Activated T-cell treated with anti-CD3 and anti-CD28 coated beads, Interleukin-2, amount 50 U/mL, for 72 hours (primary cell): ENCODE data around the gene CIART. TPM values are rescaled to one million over a fixed set of nuclear protein-coding genes. Genes with fewer than 3 reads are reported as not detected.

ENCODE experiments used
- ATAC-seq, 2 donors: fragments of 150-1000 bp; cut with Tn5 transposase; replicated peaks in 1 of 2; 2 replicates each; pipeline ENCODE4 v1.10.0; 2021; ENCODE audit warnings: moderate library complexity in 2 of 2, mild to moderate bottlenecking in 1 of 2
- DNase-seq, 2 donors: peaks; one replicate each; pipeline ENCODE4 v3.0.0; 2021 to 2022; ENCODE audit warnings: mixed read lengths in 1 of 2
- H3K27ac Mint-ChIP-seq: one replicate; pipeline ENCODE4 v1.8.0; 2022; ENCODE audit warnings: mild to moderate bottlenecking, moderate library complexity, mixed read lengths
- H3K27me3 Mint-ChIP-seq: one replicate; pipeline ENCODE4 v1.8.0; 2022; ENCODE audit warnings: low read depth, mixed read lengths
- H3K36me3 Mint-ChIP-seq, 2 donors: one replicate each; pipeline ENCODE4 v1.8.0; 2022; ENCODE audit warnings: mixed read lengths in 2 of 2, mild to moderate bottlenecking in 1 of 2; ENCODE audit not compliant: insufficient read depth in 2 of 2
- H3K4me1 Mint-ChIP-seq: one replicate; pipeline ENCODE4 v1.8.0; 2022; ENCODE audit warnings: low read depth, mixed read lengths
- H3K4me3 Mint-ChIP-seq, 2 donors: one replicate each; pipeline ENCODE4 v1.8.0; 2022; ENCODE audit warnings: mild to moderate bottlenecking in 2 of 2, mixed read lengths in 2 of 2, moderate library complexity in 2 of 2
- H3K9me3 Mint-ChIP-seq, 2 donors: one replicate each; pipeline ENCODE4 v1.8.0; 2022; ENCODE audit warnings: mixed read lengths in 2 of 2
- total RNA-seq, 2 donors: library from RNA; stranded (reverse); gene quantifications; one replicate each; pipeline ENCODE4 v1.2.3, GENCODE V29; 2022

The CIART gene
- total RNA-seq, 2 donors from 2014 or later = 1.6 to 2.4 TPM

DNA sequence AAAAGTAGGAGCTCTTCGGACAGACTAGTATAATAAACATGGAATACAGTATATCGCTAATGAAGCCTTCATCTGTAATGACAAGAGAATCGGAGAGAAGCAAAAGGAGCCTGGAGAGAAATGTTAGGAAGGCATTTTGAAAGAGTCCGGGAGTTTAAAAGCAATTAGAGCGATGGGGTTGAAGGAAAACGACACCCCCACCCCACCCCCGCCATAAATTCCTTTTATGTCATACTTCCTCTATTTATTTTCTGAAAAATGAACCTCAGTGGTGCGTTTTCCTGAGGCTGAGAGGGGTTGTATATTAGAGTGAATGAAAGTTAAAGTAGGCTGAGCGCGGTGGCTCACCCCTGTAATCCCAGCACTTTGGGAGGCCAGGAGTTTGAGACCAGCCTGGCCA lies 12.9 kb upstream of the CIART start:
- peaks cover 30% of the 10 kb centered on the region for H3K4me1 Mint-ChIP-seq
- no peaks in the 10 kb centered on the region for H3K27me3 Mint-ChIP-seq
- H3K36me3 Mint-ChIP-seq = peaks cover 5 to 15% of the 10 kb centered on the region in 2 donors
- no peaks in the 10 kb centered on the region for H3K9me3 Mint-ChIP-seq
- peak overlapping the region; percentile 98 to 99 for H3K4me3 Mint-ChIP-seq
- no peak for ATAC-seq
- H3K27ac Mint-ChIP-seq = peak overlapping the region; percentile 92
- DNase-seq = no peak

DNA sequence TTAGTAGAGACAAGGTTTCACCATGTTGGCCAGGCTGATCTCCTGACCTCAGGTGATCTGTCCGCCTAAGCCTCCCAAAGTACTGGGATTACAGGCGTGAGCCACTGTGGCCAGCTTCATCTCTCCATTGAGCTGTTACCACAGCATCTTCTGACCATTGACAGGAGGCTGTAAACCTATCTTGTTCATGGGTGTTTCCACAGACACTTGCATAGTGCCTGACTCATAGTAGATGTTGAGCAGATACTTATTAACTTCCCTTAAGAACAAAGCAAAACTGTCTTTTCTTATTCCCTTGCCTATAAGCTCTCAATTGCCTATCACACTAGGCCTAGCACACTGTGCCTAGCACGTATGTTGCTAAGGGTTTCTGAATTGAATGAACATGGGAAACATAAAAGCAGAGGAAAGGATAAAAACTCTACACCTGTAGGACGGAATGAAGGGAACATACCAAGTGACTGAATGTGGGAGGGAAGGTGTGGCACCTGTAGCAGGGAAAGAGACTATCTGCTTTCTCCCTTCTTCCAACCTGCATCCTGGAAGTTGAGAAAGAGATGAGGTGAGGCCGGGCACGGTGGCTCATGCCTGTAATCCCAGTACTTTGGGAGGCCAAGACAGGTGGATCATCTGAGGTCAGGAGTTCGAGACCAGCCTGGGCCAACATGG lies 10.9 kb upstream of the CIART start:
- H3K4me1 Mint-ChIP-seq = peaks cover 30% of the 10 kb centered on the region

DNA sequence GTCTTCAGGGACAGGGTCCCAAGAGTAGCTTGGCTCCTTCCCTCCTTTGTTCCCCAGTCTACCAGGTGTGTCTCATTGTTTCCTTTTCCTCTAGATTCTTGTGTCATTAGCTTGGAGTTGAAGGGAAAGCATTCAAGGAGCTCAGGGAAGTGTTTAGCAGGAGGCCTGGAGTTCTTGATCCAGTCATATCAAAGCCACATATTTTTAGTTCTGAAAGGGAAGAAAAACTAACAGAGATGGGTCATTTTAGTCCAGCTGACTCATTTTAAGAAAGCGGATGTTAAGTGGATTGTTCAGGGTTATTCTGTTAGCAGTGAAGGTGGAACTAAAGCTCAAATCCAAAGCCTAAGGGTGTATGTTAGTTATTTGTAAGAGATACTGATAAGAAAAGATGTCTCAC lies 9.0 kb upstream of the CIART start:
- Mint-ChIP-seq H3K4me1 (peaks cover 14% of the 10 kb centered on the region), H3K4me3 (no peak overlapping the region), H3K9me3 (no peaks in the 10 kb centered on the region), H3K36me3 (no peaks in the 10 kb centered on the region), H3K27ac (no peak overlapping the region), H3K27me3 (no peaks in the 10 kb centered on the region)
- ATAC-seq (no peak), DNase-seq (no peak)

More for the DNA sequence above, 10.9 kb upstream of the CIART start:
- no peak for ATAC-seq
- Mint-ChIP-seq H3K27me3 (no peaks in the 10 kb centered on the region), H3K4me3 (no peak overlapping the region), H3K9me3 (no peaks in the 10 kb centered on the region), H3K27ac (no peak overlapping the region), H3K36me3 (peaks cover 5 to 7% of the 10 kb centered on the region in 2 donors)
- no peak for DNase-seq

DNA sequence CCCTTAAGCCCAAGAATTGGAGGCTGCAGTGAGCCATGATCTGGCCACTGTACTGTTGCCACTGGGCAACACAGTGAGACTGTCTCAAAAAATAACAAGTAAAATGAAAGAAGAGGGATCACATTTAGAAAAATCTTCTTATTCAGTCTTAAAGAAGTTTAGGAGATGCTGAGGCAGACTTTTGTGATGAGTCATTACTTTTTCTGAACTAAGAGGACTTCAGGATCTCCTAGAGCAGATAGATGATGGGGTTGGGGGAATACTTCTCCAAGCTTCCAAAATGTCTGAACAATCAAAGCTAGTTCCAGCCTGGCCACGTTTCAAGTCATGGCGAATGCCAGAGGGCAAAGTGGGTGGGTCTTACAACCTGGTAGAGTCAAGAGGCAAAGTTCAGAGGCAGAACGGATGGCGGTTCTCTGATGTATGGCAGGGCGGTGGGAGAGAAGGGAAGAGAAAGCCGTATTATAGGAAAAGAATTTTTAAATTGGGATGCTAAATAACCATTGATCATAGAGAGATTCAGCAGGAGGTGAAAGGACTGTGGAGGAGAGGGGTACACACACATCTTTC lies 2.1 kb upstream of the CIART start:
- Mint-ChIP-seq H3K27ac (no peak overlapping the region), H3K36me3 (peaks cover 0 to 2% of the 10 kb centered on the region in 2 donors), H3K4me3 (peak overlapping the region in 1 of 2 donors; percentile 60), H3K4me1 (peaks cover 30% of the 10 kb centered on the region), H3K9me3 (no peaks in the 10 kb centered on the region), H3K27me3 (peaks cover 5% of the 10 kb centered on the region)
- DNase-seq = no peak
- ATAC-seq = no peak

DNA sequence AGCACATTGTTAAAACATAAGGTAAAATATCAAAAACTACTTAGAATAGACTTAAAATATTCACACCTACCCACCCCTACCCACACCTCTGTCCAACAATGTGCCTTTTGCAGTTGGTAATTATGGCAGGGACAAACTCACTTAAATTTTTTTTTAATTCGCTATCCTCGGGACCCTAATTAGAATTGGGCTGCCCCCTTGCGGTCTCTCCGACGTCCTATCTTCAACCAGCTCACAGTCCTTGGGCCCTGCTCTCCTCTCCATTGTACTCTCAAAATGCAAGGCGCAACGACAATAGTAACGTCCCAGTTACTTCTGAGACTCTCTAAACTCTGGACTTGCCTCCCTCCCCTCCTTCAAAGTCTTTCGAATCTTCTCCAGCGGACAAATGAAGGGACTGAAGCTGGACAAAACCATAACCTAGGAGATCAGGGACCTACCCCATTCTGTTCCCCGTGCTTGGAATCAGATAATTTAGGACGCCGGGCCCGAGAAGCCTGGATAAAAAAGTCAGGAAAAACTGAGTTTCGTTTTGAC lies 1.1 kb upstream of the CIART start:
- Mint-ChIP-seq H3K27ac (peak overlapping the region; percentile 72), H3K4me3 (peak overlapping the region; percentile 86 to 91)
- ATAC-seq = peak; percentile 47 to 55

DNA sequence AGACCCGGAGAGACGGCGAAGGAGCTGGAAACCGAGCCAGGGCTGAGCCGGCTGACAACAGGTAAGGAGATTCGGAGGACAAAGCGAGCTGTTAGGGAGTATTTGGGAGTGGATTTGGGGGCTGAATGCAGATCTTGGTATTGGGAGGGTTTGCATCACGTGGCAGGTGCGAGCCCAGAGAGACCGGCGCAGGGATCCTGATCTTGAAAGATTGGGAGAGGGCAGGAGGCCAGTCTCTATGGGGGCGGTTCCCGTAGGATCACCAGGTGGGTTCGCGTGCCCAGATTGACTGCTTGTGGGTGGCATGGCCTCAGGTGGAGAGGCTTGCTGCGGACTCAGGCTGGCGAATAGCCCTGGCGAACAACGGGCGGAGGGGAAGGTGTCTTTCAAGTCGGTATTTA lies 204 bp downstream of the CIART start:
- Mint-ChIP-seq H3K27ac (no peak overlapping the region), H3K4me3 (peak overlapping the region; percentile 86 to 91), H3K4me1 (peaks cover 30% of the 10 kb centered on the region), H3K27me3 (peaks cover 5% of the 10 kb centered on the region), H3K9me3 (no peaks in the 10 kb centered on the region), H3K36me3 (peaks cover 0 to 2% of the 10 kb centered on the region in 2 donors)
- ATAC-seq (no peak), DNase-seq (no peak)

More for the DNA sequence above, 1.1 kb upstream of the CIART start:
- H3K36me3 Mint-ChIP-seq = peaks cover 0 to 2% of the 10 kb centered on the region in 2 donors
- H3K27me3 Mint-ChIP-seq = peaks cover 5% of the 10 kb centered on the region
- H3K4me1 Mint-ChIP-seq = peaks cover 30% of the 10 kb centered on the region
- no peaks in the 10 kb centered on the region for H3K9me3 Mint-ChIP-seq
- peak; percentile 66 to 71 for DNase-seq

DNA sequence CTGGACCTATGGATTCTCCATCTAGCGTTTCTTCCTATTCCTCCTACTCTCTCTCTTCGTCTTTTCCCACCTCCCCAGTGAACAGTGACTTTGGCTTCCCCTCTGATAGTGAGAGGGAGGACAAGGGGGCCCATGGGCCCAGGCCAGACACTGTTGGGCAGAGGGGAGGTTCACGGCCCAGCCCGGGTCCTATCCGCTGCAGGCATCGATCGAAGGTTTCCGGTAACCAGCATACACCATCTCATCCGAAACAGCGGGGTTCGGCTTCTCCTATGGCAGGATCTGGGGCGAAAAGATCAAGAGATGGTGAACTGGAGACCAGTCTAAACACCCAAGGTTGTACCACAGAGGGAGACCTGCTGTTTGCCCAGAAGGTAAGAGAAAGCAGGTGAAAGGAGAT lies 906 bp downstream of the CIART start:
- Mint-ChIP-seq H3K4me3 (peak overlapping the region; percentile 9 to 91), H3K27ac (no peak overlapping the region)

DNA sequence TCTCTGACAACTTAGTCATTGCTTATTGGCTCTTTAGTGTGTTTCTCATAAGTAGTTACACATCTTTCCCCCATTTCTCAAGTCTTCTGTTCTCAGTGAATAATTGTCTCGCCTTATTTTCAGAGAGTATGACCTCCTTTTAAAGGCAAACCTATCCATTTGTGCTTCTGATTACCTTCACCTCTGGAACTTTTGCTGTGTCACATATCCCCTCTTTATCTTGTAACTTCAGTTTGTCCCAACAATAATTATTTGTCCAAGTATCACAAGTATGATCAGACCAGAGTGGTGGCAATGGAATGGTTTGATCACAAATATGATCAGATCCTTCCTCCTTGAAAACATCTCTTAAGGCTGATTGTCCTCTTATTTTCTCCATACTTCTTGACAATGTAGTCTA lies 6.0 kb downstream of the CIART start:
- H3K4me3 Mint-ChIP-seq = no peak overlapping the region
- H3K4me1 Mint-ChIP-seq = peaks cover 7% of the 10 kb centered on the region
- no peaks in the 10 kb centered on the region for H3K9me3 Mint-ChIP-seq
- DNase-seq (no peak), ATAC-seq (no peak)
- no peaks in the 10 kb centered on the region for H3K27me3 Mint-ChIP-seq
- H3K36me3 Mint-ChIP-seq = no peaks in the 10 kb centered on the region
- no peak overlapping the region for H3K27ac Mint-ChIP-seq

More for the DNA sequence above, 906 bp downstream of the CIART start:
- peaks cover 30% of the 10 kb centered on the region for H3K4me1 Mint-ChIP-seq
- H3K27me3 Mint-ChIP-seq = peaks cover 5% of the 10 kb centered on the region
- no peak for DNase-seq
- ATAC-seq = no peak
- no peaks in the 10 kb centered on the region for H3K9me3 Mint-ChIP-seq
- peaks cover 0 to 2% of the 10 kb centered on the region in 2 donors for H3K36me3 Mint-ChIP-seq

DNA sequence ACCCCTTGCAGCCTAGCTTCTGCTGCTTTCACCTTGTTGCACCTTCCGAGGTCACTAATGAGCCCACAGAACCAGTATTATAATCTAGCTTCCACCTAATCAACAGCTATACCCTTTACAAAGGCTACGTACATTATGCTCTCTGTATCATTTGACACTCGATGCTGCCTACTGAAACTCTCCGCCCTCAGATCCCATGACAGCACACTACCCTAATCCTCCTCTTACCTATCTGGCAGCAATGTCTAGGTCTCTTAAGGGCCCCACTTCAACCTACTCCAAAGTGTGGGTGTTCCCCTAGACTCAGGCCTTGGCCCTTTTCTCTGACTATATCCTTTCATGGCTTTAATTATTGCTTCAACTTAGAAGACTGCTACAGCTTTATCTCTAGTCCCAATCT lies 6.5 kb downstream of the CIART start:
- ATAC-seq (no peak), DNase-seq (no peak)
- Mint-ChIP-seq H3K27ac (no peak overlapping the region), H3K4me1 (peaks cover 9% of the 10 kb centered on the region), H3K36me3 (no peaks in the 10 kb centered on the region), H3K4me3 (no peak overlapping the region), H3K9me3 (no peaks in the 10 kb centered on the region), H3K27me3 (no peaks in the 10 kb centered on the region)

DNA sequence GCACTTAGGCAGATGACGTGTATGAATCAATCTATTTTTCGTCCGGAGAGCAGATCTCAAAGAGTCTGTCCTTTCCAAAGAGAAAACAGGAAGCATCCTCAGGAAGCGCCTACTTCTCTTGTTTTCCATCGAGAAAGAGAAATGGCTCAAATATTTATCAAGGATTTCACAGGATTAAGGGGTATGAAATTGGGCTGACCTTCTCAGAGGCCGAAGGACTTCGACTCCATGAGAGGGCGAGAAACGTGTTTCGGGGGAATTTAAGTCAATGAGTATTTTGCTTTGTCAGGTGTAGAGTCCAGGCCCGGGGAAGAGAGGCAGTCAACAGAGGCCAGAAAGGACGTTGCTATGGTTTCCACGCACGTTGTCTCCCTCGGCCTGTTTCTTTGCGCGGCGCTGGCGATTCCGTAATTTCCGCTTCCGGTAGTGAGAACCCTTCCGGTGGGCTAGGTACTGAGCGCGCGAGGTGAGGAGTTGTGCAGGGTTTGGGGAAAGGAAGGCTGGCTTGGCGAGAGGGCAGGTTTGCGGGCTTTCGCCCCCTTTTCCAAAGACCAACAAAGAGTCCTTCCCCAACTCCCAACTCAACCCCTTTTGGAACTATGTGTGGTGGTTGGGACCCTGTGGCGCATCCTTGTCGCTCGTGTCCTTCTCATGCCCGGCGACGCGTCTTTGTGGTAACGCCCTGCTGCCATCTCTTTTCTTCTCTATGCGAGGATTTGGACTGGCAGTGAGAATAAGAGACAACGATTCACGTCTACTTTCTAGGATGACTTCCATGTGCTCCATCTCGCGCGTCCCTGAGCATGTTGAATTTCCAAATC lies 11.3 kb downstream of the CIART start, which contains the start of gene MRPS21:
Gene MRPS21 (plus strand): TSS at position 429 of the 821 bp plus-strand sequence. CDS start 506 bp downstream, outside the sequence.
- peaks cover 40% of the 10 kb centered on the region for H3K4me1 Mint-ChIP-seq
- peak; percentile 100 for ATAC-seq

DNA sequence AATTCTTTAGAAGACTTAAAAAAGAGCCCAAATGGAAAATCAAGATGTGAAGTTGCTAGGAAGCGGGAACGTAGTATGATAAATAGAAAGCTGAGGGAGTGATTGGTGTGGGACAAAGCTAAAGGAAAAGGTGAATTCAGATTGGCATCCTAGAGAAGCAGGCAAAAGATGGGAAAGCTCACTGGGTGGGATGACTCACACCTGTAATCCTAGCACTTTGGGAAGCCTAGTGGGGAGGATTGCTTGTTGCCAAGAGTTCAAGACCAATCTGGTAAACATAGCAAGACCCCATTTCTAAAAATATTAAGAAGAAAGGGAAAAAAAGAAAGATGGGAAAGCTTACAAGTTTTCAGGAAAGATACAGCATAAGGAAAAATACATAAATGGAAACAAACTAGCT lies 13.1 kb downstream of the CIART start:
- peaks cover 40% of the 10 kb centered on the region for H3K4me1 Mint-ChIP-seq
- peak overlapping the region; percentile 77 for H3K27ac Mint-ChIP-seq
- no peaks in the 10 kb centered on the region for H3K27me3 Mint-ChIP-seq
- DNase-seq (no peak), ATAC-seq (no peak)
- no peaks in the 10 kb centered on the region for H3K9me3 Mint-ChIP-seq
- H3K36me3 Mint-ChIP-seq = peaks cover 4 to 25% of the 10 kb centered on the region in 2 donors
- H3K4me3 Mint-ChIP-seq = peak overlapping the region; percentile 49 to 73

More for the DNA sequence above, 11.3 kb downstream of the CIART start, which contains the start of gene MRPS21:
- Mint-ChIP-seq H3K4me3 (peak within 1 kb of the TSS; percentile 85 to 90), H3K27ac (peak within 1 kb of the TSS; percentile 96), H3K27me3 (no peaks in the 10 kb centered on the region), H3K9me3 (no peaks in the 10 kb centered on the region), H3K36me3 (peaks cover 4 to 20% of the 10 kb centered on the region in 2 donors)
- DNase-seq = peak; percentile 90 to 92

DNA sequence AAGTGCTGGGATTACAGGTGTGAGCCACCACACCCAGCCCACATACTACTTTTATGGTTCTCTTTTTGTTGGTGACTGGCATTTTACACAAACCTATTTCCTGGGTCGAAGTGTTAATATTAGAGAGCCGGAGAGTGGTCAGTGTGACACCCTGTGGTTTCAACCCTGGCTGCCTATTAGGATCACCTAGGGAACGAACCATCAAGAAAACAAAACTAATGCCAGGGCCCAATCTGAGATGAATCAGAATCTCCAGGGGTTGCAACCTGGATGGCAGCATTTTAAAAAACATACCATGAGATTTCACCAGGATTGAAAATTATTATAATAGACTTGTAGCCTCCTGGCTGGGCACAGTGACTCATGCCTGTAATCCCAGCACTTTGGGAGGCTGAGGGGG lies 17.4 kb downstream of the CIART start:
- Mint-ChIP-seq H3K27me3 (no peaks in the 10 kb centered on the region), H3K27ac (no peak overlapping the region), H3K4me3 (no peak overlapping the region), H3K9me3 (no peaks in the 10 kb centered on the region), H3K36me3 (peaks cover 5 to 35% of the 10 kb centered on the region in 2 donors), H3K4me1 (peaks cover 25% of the 10 kb centered on the region)
- DNase-seq (no peak), ATAC-seq (no peak)

DNA sequence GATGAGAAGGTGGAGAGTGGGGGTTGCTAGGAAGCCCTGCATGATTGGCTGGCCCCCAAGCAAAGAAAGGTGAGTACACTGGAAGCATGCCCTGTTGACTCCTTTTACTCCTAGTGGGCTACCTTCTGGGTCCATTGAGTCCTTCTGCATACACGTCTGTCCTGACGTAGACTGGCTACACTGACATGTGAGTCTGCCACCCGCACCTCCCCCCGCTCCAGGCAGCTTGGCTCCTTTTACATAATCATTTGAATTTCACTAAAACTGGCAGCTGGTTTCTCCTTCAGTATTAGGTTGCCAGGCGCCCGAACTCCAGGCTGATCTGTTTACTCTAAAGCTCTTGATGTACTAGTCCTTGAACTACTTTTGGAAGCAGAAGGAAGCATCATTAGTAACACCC lies 20.0 kb downstream of the CIART start:
- ATAC-seq = no peak
- no peaks in the 10 kb centered on the region for H3K27me3 Mint-ChIP-seq
- no peak overlapping the region for H3K4me3 Mint-ChIP-seq
- H3K4me1 Mint-ChIP-seq = peaks cover 6% of the 10 kb centered on the region
- peak overlapping the region; percentile 76 for H3K27ac Mint-ChIP-seq
- peaks cover 4 to 26% of the 10 kb centered on the region in 2 donors for H3K36me3 Mint-ChIP-seq
- no peaks in the 10 kb centered on the region for H3K9me3 Mint-ChIP-seq
- DNase-seq = no peak
